GM18951 (cell line): ENCODE results near the gene PRAF2.

Experiments used
- POLR2A ChIP-seq: IDR thresholded peaks from 4 replicates; pipeline ENCODE4 v1.6.1; 2011; ENCODE audit warnings: mild to moderate bottlenecking; ENCODE audit not compliant: insufficient read length, insufficient read depth; ENCODE audit errors: extremely low read depth
- in situ Hi-C: fragments of 300-500 bp; cut with MboI; formaldehyde crosslinking; loops from one replicate; pipeline ENCODE4 v1.12.0; 2022; ENCODE audit warnings: low sequenced_read_pairs, mixed read lengths, inconsistent platforms; ENCODE audit not compliant: unreplicated experiment

The PRAF2 gene, protein sequence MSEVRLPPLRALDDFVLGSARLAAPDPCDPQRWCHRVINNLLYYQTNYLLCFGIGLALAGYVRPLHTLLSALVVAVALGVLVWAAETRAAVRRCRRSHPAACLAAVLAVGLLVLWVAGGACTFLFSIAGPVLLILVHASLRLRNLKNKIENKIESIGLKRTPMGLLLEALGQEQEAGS

DNA sequence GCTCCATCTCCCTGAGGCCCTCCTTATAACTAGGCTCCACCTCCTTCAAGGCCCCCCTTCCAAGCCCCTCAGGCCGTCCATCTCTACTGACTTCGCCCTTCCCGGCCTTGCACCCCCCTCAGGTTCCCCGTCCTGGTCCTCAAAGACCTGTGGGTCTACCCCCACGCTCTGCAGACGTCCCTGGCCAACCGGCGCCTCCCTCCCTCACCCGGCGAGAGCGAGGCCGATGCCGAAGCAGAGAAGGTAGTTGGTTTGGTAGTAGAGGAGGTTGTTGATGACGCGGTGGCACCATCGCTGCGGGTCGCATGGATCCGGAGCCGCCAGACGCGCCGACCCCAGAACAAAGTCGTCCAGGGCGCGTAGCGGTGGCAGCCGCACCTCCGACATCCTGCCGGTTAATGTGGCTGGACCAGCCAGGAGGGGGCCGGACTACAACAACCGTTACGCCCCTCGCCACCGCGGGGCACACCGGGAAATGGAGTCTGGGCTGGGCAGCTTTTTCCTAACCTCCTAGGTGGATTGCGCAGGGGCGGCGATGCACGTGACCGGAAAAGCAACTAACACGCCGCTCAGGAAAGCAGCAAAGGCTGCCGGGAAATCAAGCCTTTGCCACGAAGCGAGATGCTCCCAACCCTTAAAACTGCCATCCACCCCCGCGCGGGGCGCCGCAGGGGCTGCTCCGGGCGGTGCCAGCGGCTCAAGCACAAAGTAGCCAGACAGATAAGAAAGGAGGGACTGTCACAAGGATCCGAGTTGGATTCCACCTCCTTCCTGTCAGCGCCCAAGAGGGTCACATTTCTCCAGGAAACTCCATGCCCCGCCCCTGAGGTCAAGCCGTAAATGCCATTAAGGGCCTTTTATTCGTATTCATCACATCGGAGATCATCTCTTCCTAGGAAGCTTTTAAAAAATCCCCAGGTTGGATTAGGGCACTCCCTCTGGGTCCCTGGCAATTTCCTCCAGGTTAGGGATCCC lies at the start of gene PRAF2:
PRAF2 (minus strand) TSS at position 402 of the 975 bp plus-strand sequence; CDS start at position 387, 15 bp downstream.
- peak; percentile 36 for TF ChIP-seq POLR2A
- in situ Hi-C loops = no loop called here

DNA sequence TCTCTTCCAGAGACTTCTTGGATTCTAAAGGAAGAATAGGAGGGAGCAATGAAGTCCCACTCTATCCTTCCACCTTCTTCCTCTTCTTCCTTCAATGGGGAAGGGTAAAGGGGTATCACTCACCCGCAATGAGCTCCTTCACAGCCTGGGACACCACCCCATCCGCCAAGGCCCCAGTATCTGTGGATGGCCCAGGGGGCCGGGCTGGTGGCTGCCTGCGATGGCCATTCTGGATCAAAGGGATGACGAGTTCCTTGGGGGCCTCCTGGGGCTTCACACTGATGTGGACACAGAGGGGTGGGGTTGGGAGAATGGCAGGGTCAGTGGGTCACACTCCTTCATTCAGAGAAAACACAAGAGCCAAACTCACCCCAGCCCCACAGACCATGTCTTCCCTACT lies 48.7 kb upstream of the PRAF2 start:
- in situ Hi-C loops = no loop called here

DNA sequence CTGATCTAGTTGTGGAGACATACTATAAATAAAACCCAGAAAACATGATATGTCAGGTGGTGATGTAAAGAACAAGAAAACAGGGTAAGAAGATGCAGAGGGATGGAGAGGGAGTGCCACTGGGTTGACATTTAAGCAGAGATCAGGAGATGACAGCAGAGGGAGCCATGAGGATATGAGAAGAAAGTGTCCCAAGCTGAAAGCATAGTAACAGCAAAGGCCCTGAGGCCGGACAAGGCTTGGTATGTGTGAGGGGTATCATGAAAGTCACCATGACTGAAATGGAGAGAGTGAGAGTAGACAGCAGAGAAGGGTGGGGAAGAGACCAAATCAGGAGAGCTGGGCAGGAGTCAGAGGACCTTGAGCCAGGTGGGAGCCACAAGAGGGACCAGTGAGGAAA lies 46.3 kb upstream of the PRAF2 start:
- in situ Hi-C loops = no loop called here
- TF ChIP-seq POLR2A = no peak

More for the DNA sequence above, 48.7 kb upstream of the PRAF2 start:
- no peak for TF ChIP-seq POLR2A

DNA sequence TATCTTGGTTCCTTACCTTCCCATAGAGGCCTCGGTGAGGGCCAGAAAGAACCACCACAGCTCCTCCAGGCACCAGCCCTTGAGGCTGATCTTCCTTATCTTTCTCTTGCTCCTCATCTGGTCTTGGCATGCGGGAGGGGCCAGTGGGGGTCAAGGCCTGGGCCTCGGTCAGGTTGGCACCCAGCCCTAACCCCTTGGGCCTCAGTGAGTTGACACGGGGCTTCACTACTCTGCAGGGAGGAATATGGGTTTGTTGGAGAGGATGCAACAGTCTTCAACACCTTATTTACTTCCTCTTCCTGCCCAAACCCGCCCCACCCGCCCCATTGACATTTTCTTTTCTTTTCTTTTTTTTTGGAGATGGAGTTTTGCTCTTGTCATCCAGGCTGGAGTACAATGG lies 43.8 kb upstream of the PRAF2 start:
- in situ Hi-C loops = no loop called here
- TF ChIP-seq POLR2A = no peak

DNA sequence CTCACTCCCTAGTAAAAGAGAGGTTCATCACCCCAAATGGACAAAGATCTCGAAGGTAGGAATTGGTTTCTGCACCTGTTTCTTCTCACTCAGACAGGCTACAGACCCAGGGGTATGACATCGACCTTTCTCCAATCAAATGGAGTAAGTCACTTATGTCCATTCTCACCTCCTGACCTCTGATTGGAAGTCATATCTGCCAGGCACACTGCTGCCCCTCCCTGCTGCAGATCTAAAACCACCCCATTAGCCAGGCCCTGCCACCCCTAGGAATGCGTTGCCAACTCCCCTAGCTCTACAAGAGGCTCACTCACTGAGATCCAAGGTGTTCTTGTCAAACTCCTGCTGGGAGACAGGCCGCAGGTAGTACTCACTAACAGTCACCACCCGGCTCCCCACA lies 42.9 kb upstream of the PRAF2 start:
- no peak for TF ChIP-seq POLR2A
- in situ Hi-C loops = no loop called here

DNA sequence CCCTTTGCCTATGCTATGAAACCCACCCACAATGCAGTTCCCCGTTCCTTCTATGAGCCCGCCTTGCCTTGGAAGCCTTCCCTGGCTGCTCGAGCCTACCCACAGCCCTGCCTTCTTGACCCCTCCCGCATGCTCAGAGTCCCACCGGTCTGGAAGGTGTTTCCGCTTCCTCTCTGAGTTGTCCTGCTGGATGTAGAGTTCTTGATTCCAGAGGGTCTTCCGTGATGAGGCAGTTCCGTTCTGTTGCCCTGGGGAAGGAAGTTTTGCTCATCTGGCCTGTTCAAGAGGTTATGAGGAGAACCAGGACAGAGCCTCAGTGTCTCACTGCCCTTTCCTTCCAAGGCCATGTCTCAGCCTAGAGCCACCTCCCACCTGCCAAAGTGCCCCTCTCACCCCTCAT lies 42.3 kb upstream of the PRAF2 start:
- TF ChIP-seq POLR2A = no peak
- in situ Hi-C loops = no loop called here

DNA sequence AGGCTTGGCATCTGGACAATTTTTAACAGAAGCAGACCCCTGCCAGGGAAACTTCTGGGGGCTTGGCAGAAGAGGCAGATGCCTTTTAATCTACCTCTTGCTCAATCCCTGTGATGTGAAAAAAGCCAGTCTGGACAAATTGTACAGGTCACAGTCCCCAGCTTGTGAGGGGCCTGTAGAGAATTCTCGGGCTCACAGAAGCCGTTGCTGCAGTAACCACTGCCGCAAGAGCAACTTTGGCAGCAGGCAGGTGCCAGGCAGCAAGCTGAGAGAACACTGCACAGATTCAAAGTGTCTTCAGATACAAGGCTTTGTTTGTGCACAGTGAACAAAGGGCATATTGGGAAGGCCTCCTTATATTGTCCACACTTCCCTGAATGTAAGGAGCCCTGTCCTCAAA lies 38.0 kb upstream of the PRAF2 start:
- TF ChIP-seq POLR2A = no peak
- in situ Hi-C loops = no loop called here

DNA sequence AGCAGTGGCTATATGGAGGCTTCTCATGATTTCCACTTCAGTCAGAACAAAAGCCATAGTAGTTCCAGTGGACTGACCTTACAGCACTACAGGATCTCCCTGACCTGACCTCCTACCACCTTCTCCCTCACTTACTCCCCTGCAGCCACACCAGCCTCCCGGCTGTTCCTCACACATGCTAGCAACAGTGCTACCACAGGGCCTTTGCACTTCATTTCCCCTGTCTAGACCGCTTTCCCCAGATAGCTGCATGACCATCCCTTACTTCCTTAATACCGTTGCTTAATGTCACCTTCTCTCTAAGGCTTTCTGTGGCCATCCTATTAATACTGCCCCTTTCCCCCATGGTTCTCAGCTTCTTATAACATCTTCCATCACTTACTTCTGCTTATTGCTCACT lies 36.6 kb upstream of the PRAF2 start:
- in situ Hi-C loops = no loop called here
- TF ChIP-seq POLR2A = no peak

DNA sequence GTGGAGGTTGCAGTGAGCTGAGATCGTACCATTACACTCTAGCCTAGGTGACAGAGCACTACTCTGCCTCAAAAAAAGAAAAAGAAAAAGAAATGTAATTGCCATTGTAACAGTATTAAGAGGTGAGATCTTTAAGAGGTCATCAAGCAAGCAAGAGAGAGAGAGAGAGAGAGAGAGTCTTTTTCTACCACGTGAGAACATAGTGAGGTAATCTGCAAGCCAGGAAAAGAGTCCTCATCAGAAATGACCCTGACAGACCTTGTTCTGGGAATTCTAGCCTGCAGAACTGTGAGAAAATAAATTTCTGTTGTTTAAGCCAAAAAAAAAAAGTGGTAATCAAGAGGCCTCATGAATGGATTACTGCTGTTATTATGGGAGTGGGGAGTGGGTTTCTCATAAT lies 34.8 kb upstream of the PRAF2 start:
- in situ Hi-C loops = no loop called here
- no peak for TF ChIP-seq POLR2A

DNA sequence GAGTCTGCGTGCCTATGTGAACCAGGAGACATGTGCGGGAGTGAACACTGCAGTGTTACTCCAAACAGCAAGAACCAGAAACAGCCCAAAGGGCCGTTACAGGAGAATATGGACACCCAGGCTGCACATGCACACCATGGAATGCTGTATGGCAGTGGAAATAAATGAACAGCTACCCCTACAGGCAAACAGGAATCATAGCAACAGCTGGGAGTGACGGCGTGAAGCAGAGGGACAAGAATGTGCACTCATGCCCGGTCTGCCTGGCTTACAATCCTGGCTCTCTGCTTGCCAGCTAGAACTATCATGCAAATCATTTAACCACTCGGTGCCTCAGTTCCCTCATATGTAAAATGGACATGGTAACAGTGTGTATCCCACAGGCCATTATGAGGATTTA lies 33.1 kb upstream of the PRAF2 start:
- in situ Hi-C loops = no loop called here
- TF ChIP-seq POLR2A = no peak

DNA sequence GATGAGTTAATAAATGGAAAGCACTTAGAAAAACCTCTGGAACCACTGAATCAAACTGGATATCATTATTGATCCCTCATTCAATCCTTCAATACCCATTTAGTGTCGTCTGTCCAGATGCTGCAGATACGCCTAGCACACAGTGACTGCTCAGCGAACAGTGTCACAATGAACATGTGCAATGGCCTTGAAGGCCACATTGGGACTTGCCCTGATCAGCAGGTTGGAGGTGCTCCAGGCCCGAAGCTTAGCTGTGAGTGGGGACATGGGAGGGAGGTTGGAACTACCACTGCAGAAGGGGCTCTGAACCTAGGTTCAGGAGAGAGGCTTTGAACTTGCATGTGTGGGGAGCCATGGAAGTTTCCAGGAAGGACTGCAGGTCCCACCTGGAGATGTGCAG lies 32.5 kb upstream of the PRAF2 start:
- no peak for TF ChIP-seq POLR2A
- in situ Hi-C loops = no loop called here

DNA sequence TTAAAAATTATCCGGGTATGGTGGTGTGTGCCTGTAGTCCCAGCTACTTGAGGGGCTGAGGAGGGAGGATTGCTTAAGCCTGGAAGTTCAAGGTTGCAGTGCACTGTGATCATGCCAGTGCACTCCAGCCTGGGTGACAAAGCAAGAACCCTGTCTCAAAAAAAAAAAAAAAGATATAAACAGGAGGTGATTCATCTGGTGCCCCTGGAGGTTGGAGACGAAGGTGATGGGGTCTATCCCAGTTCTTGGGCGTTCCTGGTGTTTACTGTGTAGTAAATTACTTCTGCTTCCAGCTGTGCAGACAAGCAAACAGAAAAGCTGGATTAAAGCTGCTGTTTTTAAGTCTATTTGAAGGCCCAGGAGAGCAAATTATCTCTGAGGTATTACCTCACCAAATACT lies 29.8 kb upstream of the PRAF2 start:
- in situ Hi-C loops = no loop called here
- no peak for TF ChIP-seq POLR2A

DNA sequence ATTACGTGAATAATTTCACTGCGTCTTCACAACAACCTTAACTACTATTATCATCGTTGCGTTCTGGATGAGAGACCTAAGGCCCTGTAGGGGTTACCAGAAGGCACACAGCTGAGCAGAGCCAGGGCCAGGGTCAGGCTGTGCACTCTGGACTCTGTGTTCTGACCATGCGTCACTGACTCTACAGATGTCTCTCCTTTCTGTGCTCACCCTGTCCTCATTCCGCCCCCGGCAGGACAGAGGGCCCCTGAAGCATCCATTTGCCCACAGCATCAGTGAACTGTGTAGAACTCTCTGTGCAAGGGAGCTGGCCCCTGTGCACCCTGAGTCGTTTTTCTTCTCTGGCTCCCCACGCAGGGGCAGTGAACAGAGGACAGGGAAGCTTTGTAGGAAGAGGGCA lies 28.4 kb upstream of the PRAF2 start:
- TF ChIP-seq POLR2A = no peak
- in situ Hi-C loops = no loop called here

DNA sequence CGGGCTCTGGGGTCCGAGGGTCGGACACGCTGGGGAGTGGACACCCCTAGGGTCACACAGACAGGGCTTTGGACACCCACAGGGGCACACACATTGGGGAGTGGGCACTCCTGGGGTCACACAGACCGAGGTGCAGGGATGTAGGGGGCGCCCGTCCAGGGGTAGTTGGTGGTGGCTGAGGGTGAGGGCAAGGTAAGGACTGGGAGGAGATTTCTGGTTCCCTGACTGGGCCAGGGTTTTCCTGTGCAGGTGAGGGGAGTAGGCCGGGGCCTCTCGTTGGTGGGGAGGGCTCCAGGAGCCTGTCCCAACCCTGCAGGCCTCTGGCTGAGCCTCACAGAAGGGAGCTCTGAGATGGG lies 27.8 kb upstream of the PRAF2 start:
- no peak for TF ChIP-seq POLR2A
- in situ Hi-C loops = no loop called here
